HEK293T (cell line): ENCODE measurements around the gene STK24.

Source experiments
- ARNT ChIP-seq: fragments of 450-650 bp; IDR thresholded peaks from 2 replicates; pipeline ENCODE4 v1.6.1; 2017; ENCODE audit warnings: mild to moderate bottlenecking
- BHLHE40 ChIP-seq: fragments of 450-650 bp; IDR thresholded peaks from 2 replicates; pipeline ENCODE4 v1.6.1; 2016; ENCODE audit warnings: mild to moderate bottlenecking, moderate library complexity, borderline replicate concordance
- FOXA1 ChIP-seq: fragments of 450-650 bp; IDR thresholded peaks from 2 replicates; pipeline ENCODE4 v1.6.1; 2016; ENCODE audit warnings: mild to moderate bottlenecking
- FOXK2 ChIP-seq: fragments of 450-650 bp; IDR thresholded peaks from 2 replicates; pipeline ENCODE4 v1.6.1; 2016; ENCODE audit warnings: mild to moderate bottlenecking
- FOXM1 ChIP-seq: fragments of 450-650 bp; IDR thresholded peaks from 2 replicates; pipeline ENCODE4 v1.6.1; 2017; ENCODE audit warnings: mild to moderate bottlenecking, borderline replicate concordance
- L3MBTL2 ChIP-seq: fragments of 450-650 bp; conservative IDR thresholded peaks from 2 replicates; pipeline ENCODE4 v1.6.1; 2016; ENCODE audit warnings: mild to moderate bottlenecking
- NFRKB ChIP-seq: fragments of 450-650 bp; IDR thresholded peaks from 2 replicates; pipeline ENCODE4 v1.6.1; 2016; ENCODE audit warnings: mild to moderate bottlenecking, moderate library complexity
- SP1 ChIP-seq: fragments of 450-650 bp; IDR thresholded peaks from 2 replicates; pipeline ENCODE4 v1.6.1; 2017
- SUZ12 ChIP-seq: fragments of 450-650 bp; IDR thresholded peaks from 2 replicates; pipeline ENCODE4 v1.6.1; 2016; ENCODE audit warnings: mild to moderate bottlenecking
- TARDBP ChIP-seq: fragments of 450-650 bp; IDR thresholded peaks from 2 replicates; pipeline ENCODE4 v1.6.1; 2016
- ZNF384 ChIP-seq: fragments of 450-650 bp; IDR thresholded peaks from 2 replicates; pipeline ENCODE4 v1.6.1; 2016

GRCh38 chr13:98525456-98526181 is 51.3 kb downstream of the STK24 start:
- TF ChIP-seq ZNF384 (no peak), SP1 (no peak), SUZ12 (no peak), FOXM1 (no peak), ARNT (no peak), BHLHE40 (no peak), NFRKB (no peak), FOXA1 (no peak), L3MBTL2 (no peak), FOXK2 (no peak), TARDBP (no peak)
